Activated effector memory CD4-positive, alpha-beta T cell treated with anti-CD3 and anti-CD28 coated beads, Interleukin-2, amount 50 U/mL, for 16 hours (primary cell): ENCODE data around the gene GORASP2.

Source experiments
- DNase-seq: peaks from one replicate; pipeline ENCODE4 v3.0.0-alpha.2; 2020

GORASP2 gene

GRCh38 chr2:171008550-171009205 lies 79.6 kb downstream of the GORASP2 start:
- no peak for DNase-seq

- DNase-seq, result no peak
Measured at GRCh38 chr2:171009386-171009785, 80.3 kb downstream of the GORASP2 start.

GRCh38 chr2:171013851-171014250 lies 84.8 kb downstream of the GORASP2 start:
- no peak for DNase-seq

GRCh38 chr2:171016125-171016524 lies 87.1 kb downstream of the GORASP2 start:
- DNase-seq, result no peak
